Hepatocyte (in vitro differentiated cells): ENCODE measurements around the gene SLC30A4.

Experiments used
- CTCF ChIP-seq: fragments of 200-600 bp; sonication (generic); IDR thresholded peaks from 2 replicates; pipeline ENCODE4 v1.5.1; 2016; ENCODE audit warnings: antibody characterized with exemption, mild to moderate bottlenecking; ENCODE audit not compliant: poor library complexity
- EZH2 ChIP-seq: fragments of 200-600 bp; sonication (generic); IDR thresholded peaks from 2 replicates; pipeline ENCODE4 v1.6.1; 2016; ENCODE audit warnings: antibody characterized with exemption, mild to moderate bottlenecking, borderline replicate concordance
- EZH2phosphoT487 ChIP-seq: fragments of 200-600 bp; sonication (generic); IDR thresholded peaks from one replicate; pipeline ENCODE4 v1.6.1; 2018; ENCODE audit warnings: antibody characterized with exemption, mild to moderate bottlenecking, low read depth, moderate library complexity; ENCODE audit not compliant: unreplicated experiment, severe bottlenecking

DNA sequence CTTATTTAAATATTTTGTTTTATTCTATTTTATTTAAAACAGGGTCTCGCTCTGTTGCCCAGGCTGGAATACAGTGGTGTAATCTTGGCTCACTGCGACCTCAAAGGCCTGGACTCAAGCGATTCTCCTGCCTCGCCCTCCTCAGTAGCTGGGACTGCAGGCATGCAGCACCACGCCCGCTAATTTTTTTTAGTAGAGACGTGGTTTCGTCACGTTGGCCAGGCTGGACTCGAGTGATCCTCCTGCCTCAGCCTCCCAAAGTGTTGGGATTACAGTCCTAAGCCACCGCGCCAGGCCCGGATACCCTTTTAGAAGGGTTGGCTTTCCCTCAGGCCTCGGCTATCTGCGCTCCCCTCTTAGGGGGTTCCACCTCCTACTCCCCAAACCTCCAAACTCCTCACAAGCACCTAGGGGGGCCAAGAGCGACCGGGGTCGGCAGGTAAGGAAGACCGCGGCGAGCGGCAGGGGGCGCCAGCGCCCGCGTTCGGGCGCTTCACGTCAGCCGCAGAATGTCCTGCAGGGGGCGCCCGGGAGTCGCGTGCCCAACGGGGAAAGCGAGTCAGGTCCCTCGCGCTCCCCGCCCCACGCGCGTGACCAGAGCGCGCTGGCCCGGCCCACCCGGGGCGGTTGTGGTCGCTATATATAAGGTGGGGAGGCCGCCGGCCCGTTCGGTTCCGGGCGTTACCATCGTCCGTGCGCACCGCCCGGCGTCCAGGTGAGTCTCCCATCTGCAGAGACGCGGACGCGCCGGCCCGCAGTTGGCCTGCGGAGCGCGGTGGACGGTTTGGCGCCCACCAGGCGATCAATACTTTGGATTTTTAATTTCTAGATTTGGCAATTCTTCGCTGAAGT is 92.4 kb downstream of the SLC30A4 start:
- TF ChIP-seq CTCF (peak; percentile 100), EZH2phosphoT487 (no peak), EZH2 (no peak)
